PFSK-1 (cell line): ENCODE measurements around the gene CHRNG.

Source experiments
- FOXP2 ChIP-seq: optimal IDR thresholded peaks from 2 replicates; pipeline ENCODE3; 2011; ENCODE audit warnings: borderline replicate concordance, control low read depth, inconsistent platforms; ENCODE audit not compliant: insufficient read depth; ENCODE audit errors: extremely low read length, extremely low read depth
- POLR2AphosphoS5 ChIP-seq: IDR thresholded peaks from 2 replicates; pipeline ENCODE4 v1.6.1; 2012; ENCODE audit warnings: low read depth, mild to moderate bottlenecking, control low read depth, low read length, moderate library complexity
- REST ChIP-seq, 2 experiments: IDR thresholded peaks; 2 replicates each; pipeline versions ENCODE4 v1.6.1 to v1.8.0; 2011 to 2012; ENCODE audit warnings: low read depth in 2 of 2, low read length in 2 of 2, control low read depth in 1 of 2, inconsistent platforms in 1 of 2, mild to moderate bottlenecking in 1 of 2, moderate library complexity in 1 of 2; ENCODE audit not compliant: insufficient read depth in 1 of 2
- SIN3A ChIP-seq: IDR thresholded peaks from 2 replicates; pipeline ENCODE4 v1.6.1; 2012; ENCODE audit warnings: mild to moderate bottlenecking, low read length, moderate library complexity, borderline replicate concordance; ENCODE audit not compliant: insufficient read depth
- TAF1 ChIP-seq: IDR thresholded peaks from 2 replicates; pipeline ENCODE4 v1.6.1; 2012; ENCODE audit warnings: low read length, control low read depth, borderline replicate concordance; ENCODE audit not compliant: insufficient read depth

The CHRNG gene

GRCh38 chr2:232593982-232594381, 54.5 kb downstream of the CHRNG start:
- TF ChIP-seq FOXP2 (no peak), POLR2AphosphoS5 (no peak), SIN3A (no peak), TAF1 (no peak), REST (IDR thresholded peaks at IDR 0.05; ENCODE audit: insufficient read depth in 1 of 2, low read depth in 2 of 2, low read length in 2 of 2) (no peak)
